Measurements from ENCODE around the gene SNX20. TPM values are rescaled to one million over a fixed set of nuclear protein-coding genes. Genes with fewer than 3 reads are reported as not detected.

Gene SNX20
- total RNA-seq, 1 experiment from 2014 or later, result not detected

DNA sequence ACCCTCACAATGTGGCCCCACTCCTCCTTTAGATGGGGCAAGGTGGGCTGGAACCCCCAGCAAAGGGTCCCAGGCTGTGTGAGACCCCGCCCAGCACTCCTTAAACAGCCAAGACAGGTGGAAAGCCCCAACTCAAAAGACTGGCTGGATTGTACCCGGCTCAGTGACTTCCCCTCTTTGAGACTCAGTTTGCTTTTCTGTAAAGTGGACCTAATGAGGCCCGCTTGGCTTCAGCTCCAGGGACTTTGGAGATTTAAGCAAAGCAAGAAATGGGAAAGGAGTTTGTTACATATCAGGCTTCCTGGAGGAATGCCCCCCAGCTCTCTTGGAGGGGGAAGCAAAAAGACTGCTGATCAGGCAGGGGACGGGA lies 39.3 kb downstream of the SNX20 start:
- no TSS peak for BruUV-seq (replicated peaks)
- H3K36me3 Mint-ChIP-seq (ENCODE audit: insufficient read depth, unreplicated experiment), result no peaks in the 10 kb centered on the region

DNA sequence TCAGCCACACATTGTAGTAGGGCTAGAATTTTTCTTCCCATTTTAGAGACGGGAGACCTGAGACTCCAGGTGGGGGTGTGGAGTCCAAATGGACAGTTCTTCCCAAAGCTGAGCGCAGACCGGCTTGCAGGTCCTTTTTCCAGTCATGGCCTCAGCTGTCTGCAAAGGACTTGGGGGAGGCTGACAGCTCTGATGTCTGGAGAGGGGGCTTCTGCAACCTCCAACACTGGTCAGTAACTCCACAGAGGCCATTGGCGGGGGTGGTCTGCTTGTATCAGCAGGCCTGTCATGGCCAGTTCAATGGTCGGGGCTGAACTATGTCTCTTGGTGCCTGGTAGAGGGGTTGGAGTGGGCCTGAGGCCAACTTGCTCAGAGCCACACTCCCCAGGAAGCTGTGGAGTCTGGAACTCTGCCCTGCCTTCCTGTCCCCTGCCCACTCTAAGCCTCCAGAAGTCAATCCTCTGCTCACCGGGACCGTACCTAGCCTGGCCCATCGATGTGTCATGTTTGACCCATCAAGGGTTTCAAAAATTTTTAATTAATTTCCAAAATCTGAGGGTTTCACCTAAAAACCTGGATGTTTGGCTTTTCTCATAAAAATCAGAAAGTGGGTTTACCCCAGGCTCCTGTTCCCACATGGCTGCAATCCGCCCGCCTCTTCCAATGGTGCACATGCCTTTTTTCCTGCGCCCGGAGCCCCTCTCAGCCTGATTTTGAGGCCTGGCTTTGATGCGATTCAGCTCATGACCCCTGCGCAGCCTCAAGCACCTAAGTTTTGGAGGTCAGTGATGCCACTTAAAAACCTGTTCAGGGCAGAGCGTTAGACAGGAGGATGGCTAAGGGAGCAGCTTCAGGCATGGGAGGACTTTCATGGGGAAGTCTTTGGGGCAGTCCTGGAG lies 39.9 kb downstream of the SNX20 start:
- BruUV-seq (replicated peaks), result no TSS peak
- no peaks in the 10 kb centered on the region for H3K4me1 Mint-ChIP-seq (ENCODE audit: insufficient read depth, unreplicated experiment)
- H3K36me3 Mint-ChIP-seq (ENCODE audit: insufficient read depth, unreplicated experiment), result no peaks in the 10 kb centered on the region
- ChIA-PET POLR2A (no interaction called here), CTCF (interaction anchor here (0.9 to 3.5 kb wide), 2 partner anchors 24 to 27 kb away, joined by 3 to 19 read pairs; no protein-coding TSS in a partner anchor)
- TF ChIP-seq, protein P1, sequence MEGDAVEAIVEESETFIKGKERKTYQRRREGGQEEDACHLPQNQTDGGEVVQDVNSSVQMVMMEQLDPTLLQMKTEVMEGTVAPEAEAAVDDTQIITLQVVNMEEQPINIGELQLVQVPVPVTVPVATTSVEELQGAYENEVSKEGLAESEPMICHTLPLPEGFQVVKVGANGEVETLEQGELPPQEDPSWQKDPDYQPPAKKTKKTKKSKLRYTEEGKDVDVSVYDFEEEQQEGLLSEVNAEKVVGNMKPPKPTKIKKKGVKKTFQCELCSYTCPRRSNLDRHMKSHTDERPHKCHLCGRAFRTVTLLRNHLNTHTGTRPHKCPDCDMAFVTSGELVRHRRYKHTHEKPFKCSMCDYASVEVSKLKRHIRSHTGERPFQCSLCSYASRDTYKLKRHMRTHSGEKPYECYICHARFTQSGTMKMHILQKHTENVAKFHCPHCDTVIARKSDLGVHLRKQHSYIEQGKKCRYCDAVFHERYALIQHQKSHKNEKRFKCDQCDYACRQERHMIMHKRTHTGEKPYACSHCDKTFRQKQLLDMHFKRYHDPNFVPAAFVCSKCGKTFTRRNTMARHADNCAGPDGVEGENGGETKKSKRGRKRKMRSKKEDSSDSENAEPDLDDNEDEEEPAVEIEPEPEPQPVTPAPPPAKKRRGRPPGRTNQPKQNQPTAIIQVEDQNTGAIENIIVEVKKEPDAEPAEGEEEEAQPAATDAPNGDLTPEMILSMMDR (IDR thresholded peaks at IDR 0.05; ENCODE audit: unreplicated experiment), result no peak
- intact Hi-C loops (cut with micrococcal nuclease), result no loop called here
- no peak overlapping the region for H3K27ac Mint-ChIP-seq (ENCODE audit: low read depth, unreplicated experiment)
- H3K4me3 Mint-ChIP-seq (ENCODE audit: unreplicated experiment), result no peak overlapping the region
- H3K9me3 Mint-ChIP-seq (ENCODE audit: unreplicated experiment), result no peaks in the 10 kb centered on the region
- no peak for DNase-seq (ENCODE audit: unreplicated experiment)
- no peaks in the 10 kb centered on the region for H3K27me3 Mint-ChIP-seq (ENCODE audit: insufficient read depth, unreplicated experiment)

More for the DNA sequence above, 39.3 kb downstream of the SNX20 start:
- intact Hi-C loops (cut with micrococcal nuclease), result no loop called here
- Mint-ChIP-seq H3K4me1 (ENCODE audit: insufficient read depth, unreplicated experiment) (no peaks in the 10 kb centered on the region), H3K27ac (ENCODE audit: low read depth, unreplicated experiment) (no peak overlapping the region), H3K9me3 (ENCODE audit: unreplicated experiment) (no peaks in the 10 kb centered on the region), H3K4me3 (ENCODE audit: unreplicated experiment) (no peak overlapping the region), H3K27me3 (ENCODE audit: insufficient read depth, unreplicated experiment) (no peaks in the 10 kb centered on the region)
- DNase-seq (ENCODE audit: unreplicated experiment), result no peak
- ChIA-PET POLR2A (no interaction called here), CTCF (interaction anchor here (0.7 to 2.4 kb wide), 3 partner anchors 27 to 267 kb away, joined by 3 to 15 read pairs (median 3); no protein-coding TSS in a partner anchor)
- TF ChIP-seq, protein P1 (IDR thresholded peaks at IDR 0.05; ENCODE audit: unreplicated experiment), result no peak

DNA sequence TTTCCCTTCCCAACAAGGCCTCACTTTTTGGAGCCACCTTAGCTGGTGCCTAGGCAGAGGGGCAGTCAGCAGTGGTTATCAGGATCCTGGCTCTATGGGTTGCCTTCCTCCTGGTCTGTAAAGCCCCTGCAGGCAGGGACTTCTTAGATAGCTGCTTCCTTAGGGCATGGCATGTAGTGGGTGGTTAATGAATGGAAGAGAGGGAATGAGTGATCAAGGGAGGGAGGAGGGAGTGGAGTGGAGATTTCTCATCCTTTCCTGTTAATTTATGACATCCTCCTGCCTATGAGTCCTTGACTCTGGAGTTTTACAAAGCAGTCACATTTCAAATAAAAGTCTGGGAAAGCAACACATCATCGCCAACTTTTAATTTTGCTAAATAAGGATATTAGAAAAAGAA lies 40.7 kb downstream of the SNX20 start:
- TF ChIP-seq, protein P1 (IDR thresholded peaks at IDR 0.05; ENCODE audit: unreplicated experiment), result no peak
- H3K9me3 Mint-ChIP-seq (ENCODE audit: unreplicated experiment), result no peaks in the 10 kb centered on the region
- CTCF ChIA-PET, result interaction anchor here (0.6 to 3.5 kb wide), 3 partner anchors 17 to 482 kb away, joined by 3 to 19 read pairs (median 3); no protein-coding TSS in a partner anchor
- no peak overlapping the region for H3K27ac Mint-ChIP-seq (ENCODE audit: low read depth, unreplicated experiment)
- DNase-seq (ENCODE audit: unreplicated experiment), result no peak
- BruUV-seq (replicated peaks), result no TSS peak
- H3K4me3 Mint-ChIP-seq (ENCODE audit: unreplicated experiment), result no peak overlapping the region
- POLR2A ChIA-PET, result no interaction called here
- no peaks in the 10 kb centered on the region for H3K4me1 Mint-ChIP-seq (ENCODE audit: insufficient read depth, unreplicated experiment)
- no peaks in the 10 kb centered on the region for H3K36me3 Mint-ChIP-seq (ENCODE audit: insufficient read depth, unreplicated experiment)
- no peaks in the 10 kb centered on the region for H3K27me3 Mint-ChIP-seq (ENCODE audit: insufficient read depth, unreplicated experiment)
- intact Hi-C loops (cut with micrococcal nuclease), result no loop called here

DNA sequence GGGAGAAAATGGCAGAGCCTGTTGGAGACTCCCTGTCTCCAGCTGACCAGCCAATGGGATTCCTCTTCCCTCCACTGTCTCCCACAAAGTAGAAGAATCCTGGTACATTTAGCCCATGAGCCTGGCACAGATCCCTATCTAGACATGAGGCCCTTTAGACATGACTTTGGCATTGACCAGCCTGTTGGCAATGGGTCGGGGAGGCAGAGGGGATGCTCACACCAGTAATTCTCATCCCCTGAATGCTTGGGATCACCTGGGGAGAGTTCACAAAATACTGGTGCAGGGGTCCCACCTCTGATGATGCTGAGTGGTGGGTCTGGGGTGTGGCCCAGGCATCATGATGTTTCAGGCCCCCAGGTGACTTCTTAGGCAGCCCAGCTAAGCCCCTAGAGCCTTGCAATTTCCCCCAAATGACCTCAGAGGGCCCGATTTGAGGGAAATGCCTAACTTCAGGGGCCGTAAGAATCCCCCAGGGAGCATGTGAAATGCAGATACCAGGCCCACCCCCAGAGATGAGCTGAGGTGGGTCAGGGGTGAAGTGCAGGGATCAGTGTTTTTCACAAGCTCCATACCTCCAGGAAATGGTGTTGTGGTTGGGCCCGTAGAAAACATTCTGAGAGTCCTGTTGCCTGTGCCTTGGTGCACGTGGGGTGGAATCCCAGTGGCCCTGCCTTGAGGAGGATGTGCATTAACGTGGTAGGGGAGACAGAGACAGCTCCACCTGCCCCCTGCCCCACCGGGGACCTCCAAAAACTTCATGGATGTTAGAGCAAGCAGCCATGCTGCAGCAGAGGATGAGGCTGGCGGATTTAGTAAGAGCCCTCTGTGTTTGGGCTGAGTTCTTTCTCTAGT lies 42.1 kb downstream of the SNX20 start:
- Mint-ChIP-seq H3K4me3 (ENCODE audit: unreplicated experiment) (no peak overlapping the region), H3K36me3 (ENCODE audit: insufficient read depth, unreplicated experiment) (no peaks in the 10 kb centered on the region), H3K27ac (ENCODE audit: low read depth, unreplicated experiment) (no peak overlapping the region), H3K4me1 (ENCODE audit: insufficient read depth, unreplicated experiment) (no peaks in the 10 kb centered on the region), H3K9me3 (ENCODE audit: unreplicated experiment) (no peaks in the 10 kb centered on the region), H3K27me3 (ENCODE audit: insufficient read depth, unreplicated experiment) (no peaks in the 10 kb centered on the region)
- no peak for DNase-seq (ENCODE audit: unreplicated experiment)
- intact Hi-C loops (cut with micrococcal nuclease), result no loop called here
- ChIA-PET POLR2A (no interaction called here), CTCF (interaction anchor here (3.5 kb wide), 1 partner anchor 26 kb away, joined by 19 read pairs; no protein-coding TSS in a partner anchor)
- TF ChIP-seq, protein P1 (IDR thresholded peaks at IDR 0.05; ENCODE audit: unreplicated experiment), result no peak
- BruUV-seq (replicated peaks), result no TSS peak
